Nephron progenitor cell (in vitro differentiated cells): Measurements from ENCODE around the gene NR5A2.

Source experiments
- DNase-seq: peaks from one replicate; pipeline ENCODE4 v3.0.0; 2021
- H3K27ac Mint-ChIP-seq: 2 replicates; pipeline ENCODE4 v1.8.0; 2021; ENCODE audit warnings: mild to moderate bottlenecking, moderate library complexity, mixed read lengths
- H3K27me3 Mint-ChIP-seq: 2 replicates; pipeline ENCODE4 v1.8.0; 2021; ENCODE audit warnings: mild to moderate bottlenecking, low read depth, mixed read lengths; ENCODE audit not compliant: poor library complexity
- H3K36me3 Mint-ChIP-seq: 2 replicates; pipeline ENCODE4 v1.8.0; 2021; ENCODE audit warnings: low read depth, mixed read lengths
- H3K4me1 Mint-ChIP-seq: 2 replicates; pipeline ENCODE4 v1.8.0; 2021; ENCODE audit warnings: mixed read lengths
- H3K4me3 Mint-ChIP-seq: 2 replicates; pipeline ENCODE4 v1.8.0; 2021; ENCODE audit warnings: mild to moderate bottlenecking, moderate library complexity, mixed read lengths
- H3K9me3 Mint-ChIP-seq: 2 replicates; pipeline ENCODE4 v1.8.0; 2021; ENCODE audit warnings: mild to moderate bottlenecking, moderate library complexity, mixed read lengths
- TF ChIP-seq, protein P1 (sequence below): fragments of 200-600 bp; sonication (generic); IDR thresholded peaks from 2 replicates; pipeline ENCODE4 v1.5.0; 2021; ENCODE audit warnings: antibody characterized with exemption

Gene NR5A2

DNA sequence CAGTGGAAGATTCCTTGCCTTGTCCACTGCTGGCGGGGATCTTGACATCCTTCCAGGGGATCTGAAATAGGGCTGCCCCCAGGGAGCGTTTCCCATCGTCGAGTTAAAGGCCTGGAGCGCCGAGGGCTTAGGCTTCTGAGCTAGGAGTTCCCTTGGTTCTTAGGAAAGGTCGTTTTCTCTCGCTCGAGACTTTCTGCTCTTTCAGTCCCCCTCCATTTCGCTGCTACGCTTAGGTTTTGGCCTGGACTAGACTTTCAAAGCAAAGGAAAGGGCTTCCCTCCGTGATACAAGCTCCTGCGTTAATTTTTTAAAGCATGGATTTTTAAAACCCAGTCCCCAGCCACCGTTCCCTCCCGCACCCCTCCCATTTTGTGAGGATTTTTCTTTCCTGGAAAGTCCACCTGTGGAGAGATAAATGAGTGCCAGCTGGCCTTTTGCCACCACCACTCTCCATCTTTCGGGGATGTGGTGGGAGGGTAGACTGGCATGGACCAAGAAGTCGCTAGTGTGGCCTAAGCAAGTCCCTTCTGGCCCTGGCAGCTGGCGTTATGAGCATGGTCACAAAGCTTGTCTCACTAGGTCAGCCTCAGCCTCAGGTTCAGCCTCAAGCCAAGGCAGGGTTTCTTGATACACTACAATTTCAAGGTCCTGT is 9.2 kb downstream of the NR5A2 start:
- TF ChIP-seq, protein P1, sequence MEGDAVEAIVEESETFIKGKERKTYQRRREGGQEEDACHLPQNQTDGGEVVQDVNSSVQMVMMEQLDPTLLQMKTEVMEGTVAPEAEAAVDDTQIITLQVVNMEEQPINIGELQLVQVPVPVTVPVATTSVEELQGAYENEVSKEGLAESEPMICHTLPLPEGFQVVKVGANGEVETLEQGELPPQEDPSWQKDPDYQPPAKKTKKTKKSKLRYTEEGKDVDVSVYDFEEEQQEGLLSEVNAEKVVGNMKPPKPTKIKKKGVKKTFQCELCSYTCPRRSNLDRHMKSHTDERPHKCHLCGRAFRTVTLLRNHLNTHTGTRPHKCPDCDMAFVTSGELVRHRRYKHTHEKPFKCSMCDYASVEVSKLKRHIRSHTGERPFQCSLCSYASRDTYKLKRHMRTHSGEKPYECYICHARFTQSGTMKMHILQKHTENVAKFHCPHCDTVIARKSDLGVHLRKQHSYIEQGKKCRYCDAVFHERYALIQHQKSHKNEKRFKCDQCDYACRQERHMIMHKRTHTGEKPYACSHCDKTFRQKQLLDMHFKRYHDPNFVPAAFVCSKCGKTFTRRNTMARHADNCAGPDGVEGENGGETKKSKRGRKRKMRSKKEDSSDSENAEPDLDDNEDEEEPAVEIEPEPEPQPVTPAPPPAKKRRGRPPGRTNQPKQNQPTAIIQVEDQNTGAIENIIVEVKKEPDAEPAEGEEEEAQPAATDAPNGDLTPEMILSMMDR = no peak
- H3K4me3 Mint-ChIP-seq = peak overlapping the region; percentile 58
- H3K36me3 Mint-ChIP-seq = no peaks in the 10 kb centered on the region
- peaks cover 21% of the 10 kb centered on the region for H3K27me3 Mint-ChIP-seq
- H3K4me1 Mint-ChIP-seq = peaks cover 15% of the 10 kb centered on the region
- H3K9me3 Mint-ChIP-seq = no peaks in the 10 kb centered on the region
- no peak overlapping the region for H3K27ac Mint-ChIP-seq
- DNase-seq = peak; percentile 20

DNA sequence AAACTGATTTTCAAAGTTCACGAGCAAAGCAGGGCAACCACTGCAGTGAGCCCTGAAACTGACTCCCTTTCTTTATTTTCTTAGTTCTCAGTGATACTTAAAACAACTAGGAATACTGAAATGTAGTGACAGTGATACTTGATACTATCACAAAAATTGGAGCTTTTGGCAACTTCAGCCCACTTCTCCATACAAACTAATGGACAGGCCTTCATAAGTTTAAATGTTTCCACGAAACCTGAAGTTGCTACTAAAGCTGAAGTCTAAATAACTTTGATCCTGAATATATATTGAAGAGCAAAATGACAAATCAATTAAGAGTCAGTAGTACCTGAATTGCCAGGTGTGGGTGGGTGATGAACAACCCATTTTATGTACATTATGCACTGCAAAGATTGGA is 10.0 kb downstream of the NR5A2 start:
- H3K27me3 Mint-ChIP-seq = peaks cover 28% of the 10 kb centered on the region
- no peak overlapping the region for H3K27ac Mint-ChIP-seq
- H3K9me3 Mint-ChIP-seq = no peaks in the 10 kb centered on the region
- no peaks in the 10 kb centered on the region for H3K36me3 Mint-ChIP-seq
- peak overlapping the region; percentile 81 for H3K4me3 Mint-ChIP-seq
- H3K4me1 Mint-ChIP-seq = peaks cover 22% of the 10 kb centered on the region
- TF ChIP-seq, protein P1 = no peak
- DNase-seq = no peak

DNA sequence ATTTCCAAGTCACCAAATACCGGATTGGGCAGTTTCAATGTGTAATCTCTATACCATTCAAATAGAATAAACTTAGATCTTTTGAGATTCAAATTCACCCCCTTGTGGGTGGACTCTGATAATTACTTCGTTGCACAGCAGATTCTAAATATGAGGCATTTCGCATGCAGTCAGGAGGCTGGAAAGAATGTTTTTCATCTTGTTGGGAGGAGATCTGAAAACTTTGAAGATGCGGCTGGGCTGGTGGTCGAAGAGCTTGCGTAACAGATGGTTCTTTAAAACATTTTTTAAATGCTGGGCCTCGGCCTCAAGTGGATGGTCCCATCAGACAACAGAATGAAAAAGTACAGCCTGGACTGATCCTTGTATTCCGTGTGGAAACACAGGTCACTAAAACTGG is 10.4 kb downstream of the NR5A2 start:
- Mint-ChIP-seq H3K27me3 (peaks cover 32% of the 10 kb centered on the region), H3K9me3 (no peaks in the 10 kb centered on the region), H3K4me1 (peaks cover 26% of the 10 kb centered on the region), H3K27ac (no peak overlapping the region), H3K36me3 (no peaks in the 10 kb centered on the region), H3K4me3 (peak overlapping the region; percentile 81)
- DNase-seq = no peak
- TF ChIP-seq, protein P1 = no peak

DNA sequence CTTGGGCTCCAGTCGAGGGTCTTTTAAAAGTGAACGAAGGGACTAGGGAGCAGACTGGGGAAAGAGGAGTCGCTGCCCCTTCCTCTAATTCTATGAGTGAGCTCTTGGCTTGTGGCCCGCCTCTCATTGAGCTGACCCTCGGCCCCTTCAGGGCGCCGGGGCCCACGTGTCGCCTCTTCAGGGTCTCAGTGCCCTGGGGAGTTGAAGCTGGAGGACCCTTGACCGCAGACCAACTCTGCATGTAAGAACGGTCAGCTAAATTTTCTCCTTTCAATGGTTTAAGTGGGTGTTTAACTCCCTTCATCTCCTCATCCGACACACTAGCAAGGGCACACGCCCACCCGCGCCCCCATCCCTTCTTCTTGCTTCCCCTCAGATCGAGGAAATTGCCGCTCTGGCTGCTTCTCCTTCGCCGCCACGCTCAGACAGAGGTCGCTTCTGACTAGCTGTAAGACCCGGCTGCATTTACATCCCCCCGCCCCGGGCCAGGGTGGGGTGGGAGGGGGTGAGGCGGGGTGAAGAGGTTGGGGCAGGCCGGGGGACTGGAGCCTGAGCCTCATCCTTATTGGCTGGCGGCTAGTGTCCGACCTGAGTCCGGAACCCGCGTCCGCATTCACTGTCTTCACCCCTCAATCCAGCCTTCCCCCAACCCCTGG is 10.9 kb downstream of the NR5A2 start:
- Mint-ChIP-seq H3K4me3 (peak overlapping the region; percentile 81), H3K27ac (no peak overlapping the region), H3K4me1 (peaks cover 31% of the 10 kb centered on the region), H3K9me3 (no peaks in the 10 kb centered on the region), H3K27me3 (peaks cover 38% of the 10 kb centered on the region), H3K36me3 (peaks cover under 1% of the 10 kb centered on the region)
- DNase-seq = peak; percentile 83
- TF ChIP-seq, protein P1 = no peak

DNA sequence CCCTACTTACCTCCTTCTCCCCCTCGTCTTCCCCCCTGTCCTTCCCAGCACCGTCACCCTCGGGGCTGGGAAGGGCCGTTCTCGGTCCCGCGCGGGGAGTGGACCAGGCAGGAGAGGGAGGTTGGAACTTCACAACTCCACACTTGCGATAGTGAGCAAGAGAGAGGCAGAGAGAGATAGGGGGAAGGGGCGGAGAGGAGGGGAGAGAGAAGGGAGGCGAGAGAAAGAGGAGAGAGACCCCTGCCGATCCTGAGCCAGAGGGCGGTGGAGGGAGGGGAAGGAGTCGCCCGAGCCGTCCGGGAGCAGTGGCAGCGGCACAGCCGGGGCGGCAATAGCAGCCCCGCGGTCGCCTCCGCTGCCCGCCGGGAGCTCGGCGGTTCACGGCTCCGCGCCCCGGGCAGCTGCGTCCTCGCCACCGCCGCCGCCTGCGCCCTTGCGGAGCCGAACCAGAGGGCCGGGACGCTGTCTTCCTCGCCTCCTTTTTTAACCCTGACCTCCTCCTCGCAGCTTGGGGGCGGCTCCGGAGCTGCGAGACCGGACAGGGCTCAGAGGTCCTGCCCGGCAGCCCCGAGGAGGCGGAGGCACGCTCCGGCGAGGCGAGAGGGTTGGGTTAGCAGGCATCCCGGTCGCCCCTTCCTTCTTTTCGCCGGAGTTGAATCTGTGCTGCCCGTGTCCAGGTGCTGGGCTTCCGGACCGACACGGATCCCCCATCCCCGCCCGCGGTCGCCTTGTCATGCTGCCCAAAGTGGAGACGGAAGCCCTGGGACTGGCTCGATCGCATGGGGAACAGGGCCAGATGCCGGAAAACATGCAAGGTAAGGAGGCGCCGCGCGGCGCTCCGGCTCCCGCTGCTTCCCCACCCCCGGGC is 11.7 kb downstream of the NR5A2 start:
- DNase-seq = peak; percentile 71
- Mint-ChIP-seq H3K36me3 (peaks cover 5% of the 10 kb centered on the region), H3K4me3 (peak overlapping the region; percentile 87), H3K27ac (no peak overlapping the region), H3K4me1 (peaks cover 35% of the 10 kb centered on the region), H3K9me3 (no peaks in the 10 kb centered on the region), H3K27me3 (peaks cover 45% of the 10 kb centered on the region)
- TF ChIP-seq, protein P1 = no peak
